OCI-LY1 (cell line): Measurements from ENCODE around the gene MYO10.
"Not testable (repeated sequence)": the region's sequence is repeated elsewhere in the genome, so short reads cannot be mapped to it uniquely, and the experiment has no call there.

Source experiments
- EZH2 ChIP-seq: fragments of 200-600 bp; sonication (generic), shearing (Covaris generic); IDR thresholded peaks from 2 replicates; pipeline ENCODE4 v1.8.0; 2017; ENCODE audit warnings: borderline replicate concordance, mixed run types, mild to moderate bottlenecking, antibody characterized with exemption, low read length, moderate library complexity, mixed read lengths
- TF ChIP-seq, protein P1 (sequence below): fragments of 200-600 bp; sonication (generic), shearing (Covaris generic); IDR thresholded peaks from 2 replicates; pipeline ENCODE4 v1.5.1; 2017; ENCODE audit warnings: mild to moderate bottlenecking, antibody characterized with exemption, low read length, moderate library complexity, mixed read lengths

DNA sequence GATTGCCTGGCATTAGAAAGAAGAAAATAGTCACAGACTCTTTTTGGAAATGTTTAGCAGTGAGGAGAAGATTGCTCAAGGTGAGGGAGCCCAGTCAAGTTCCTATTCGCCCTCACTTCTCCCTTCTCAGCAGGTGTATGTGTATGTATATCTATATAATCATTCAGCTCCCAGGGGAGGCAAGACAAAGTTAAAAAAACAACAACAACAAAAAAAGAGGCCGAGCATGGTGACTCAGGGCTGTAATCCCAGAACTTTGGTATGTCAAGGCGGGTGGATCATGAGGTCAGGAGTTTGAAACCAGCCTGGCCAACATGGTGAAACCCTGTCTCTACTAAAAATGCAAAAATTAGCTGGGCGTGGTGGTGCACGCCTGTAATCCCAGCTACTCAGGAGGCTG is 197.7 kb downstream of the MYO10 start:
- TF ChIP-seq, protein P1, sequence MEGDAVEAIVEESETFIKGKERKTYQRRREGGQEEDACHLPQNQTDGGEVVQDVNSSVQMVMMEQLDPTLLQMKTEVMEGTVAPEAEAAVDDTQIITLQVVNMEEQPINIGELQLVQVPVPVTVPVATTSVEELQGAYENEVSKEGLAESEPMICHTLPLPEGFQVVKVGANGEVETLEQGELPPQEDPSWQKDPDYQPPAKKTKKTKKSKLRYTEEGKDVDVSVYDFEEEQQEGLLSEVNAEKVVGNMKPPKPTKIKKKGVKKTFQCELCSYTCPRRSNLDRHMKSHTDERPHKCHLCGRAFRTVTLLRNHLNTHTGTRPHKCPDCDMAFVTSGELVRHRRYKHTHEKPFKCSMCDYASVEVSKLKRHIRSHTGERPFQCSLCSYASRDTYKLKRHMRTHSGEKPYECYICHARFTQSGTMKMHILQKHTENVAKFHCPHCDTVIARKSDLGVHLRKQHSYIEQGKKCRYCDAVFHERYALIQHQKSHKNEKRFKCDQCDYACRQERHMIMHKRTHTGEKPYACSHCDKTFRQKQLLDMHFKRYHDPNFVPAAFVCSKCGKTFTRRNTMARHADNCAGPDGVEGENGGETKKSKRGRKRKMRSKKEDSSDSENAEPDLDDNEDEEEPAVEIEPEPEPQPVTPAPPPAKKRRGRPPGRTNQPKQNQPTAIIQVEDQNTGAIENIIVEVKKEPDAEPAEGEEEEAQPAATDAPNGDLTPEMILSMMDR: not testable (repeated sequence)
- TF ChIP-seq EZH2: not testable (repeated sequence)
